ENCODE data around the gene RHO.

The RHO gene

DNA sequence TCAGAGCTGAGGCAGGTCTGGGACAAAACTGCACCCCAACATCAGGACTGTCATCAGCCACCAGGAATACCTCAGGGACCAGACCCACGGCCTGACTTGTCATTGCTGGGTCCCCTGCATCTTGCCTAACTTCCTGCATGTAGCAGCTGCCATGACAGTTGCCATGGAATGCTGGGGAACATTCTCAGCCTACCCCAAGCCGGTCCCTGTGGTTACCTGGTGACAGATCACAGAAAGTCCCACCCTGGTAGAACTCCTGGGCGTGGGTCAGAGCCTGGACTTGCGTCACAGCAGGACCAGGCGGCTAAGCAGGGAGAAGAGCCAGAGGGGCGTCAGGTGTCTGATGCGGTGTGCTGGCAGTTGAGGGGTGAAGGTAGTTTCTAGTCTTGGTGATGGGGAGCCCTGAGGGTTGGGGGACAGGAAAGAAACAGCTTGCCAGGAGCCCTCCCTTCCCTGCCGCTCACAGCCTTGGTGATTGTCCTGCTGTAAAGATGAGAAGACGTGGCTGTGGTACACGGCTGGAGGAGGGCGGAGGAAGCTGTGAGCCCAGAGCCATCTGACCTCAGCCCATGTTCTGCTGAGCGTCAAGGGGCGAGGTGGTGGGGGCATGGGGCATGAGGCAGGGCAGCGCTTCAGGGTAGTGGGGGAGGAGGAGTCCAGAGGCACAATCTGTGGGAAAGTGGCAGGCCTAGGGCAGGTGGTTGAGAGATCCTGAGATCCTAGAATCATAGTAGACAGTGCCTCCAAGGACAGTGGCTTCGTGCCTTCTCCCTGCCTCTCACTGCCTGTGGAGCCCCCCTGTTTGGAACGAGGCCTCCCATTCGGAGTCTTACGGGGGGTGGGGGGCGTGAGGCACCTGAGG is 19.9 kb downstream of the RHO start:
- DNase-seq = no peak

- no peak for DNase-seq
Measured at GRCh38 chr3:129549006-129549800, 20.8 kb downstream of the RHO start.

DNA sequence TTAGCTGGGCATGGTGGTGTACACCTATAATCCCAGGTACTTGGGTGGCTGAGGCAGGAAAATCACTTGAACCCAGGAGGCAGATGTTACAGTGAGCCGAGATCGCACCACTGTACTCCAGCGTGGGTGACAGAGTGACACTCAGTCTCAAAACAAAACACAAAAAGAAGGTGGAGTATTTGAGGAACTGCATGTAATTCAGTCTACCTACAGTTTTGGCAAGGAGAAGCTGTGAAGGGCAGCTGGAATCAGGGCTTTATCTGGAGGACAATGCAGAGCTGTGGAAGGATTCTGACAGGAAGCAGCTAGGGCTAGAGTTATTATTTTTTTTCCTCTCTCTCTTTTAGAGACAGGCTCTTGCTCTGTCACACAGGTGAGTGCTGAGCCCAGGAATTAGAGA is 21.4 kb downstream of the RHO start:
- DNase-seq = no peak

- no peak for DNase-seq
Measured at GRCh38 chr3:129552287-129553050, 24.0 kb downstream of the RHO start.

DNA sequence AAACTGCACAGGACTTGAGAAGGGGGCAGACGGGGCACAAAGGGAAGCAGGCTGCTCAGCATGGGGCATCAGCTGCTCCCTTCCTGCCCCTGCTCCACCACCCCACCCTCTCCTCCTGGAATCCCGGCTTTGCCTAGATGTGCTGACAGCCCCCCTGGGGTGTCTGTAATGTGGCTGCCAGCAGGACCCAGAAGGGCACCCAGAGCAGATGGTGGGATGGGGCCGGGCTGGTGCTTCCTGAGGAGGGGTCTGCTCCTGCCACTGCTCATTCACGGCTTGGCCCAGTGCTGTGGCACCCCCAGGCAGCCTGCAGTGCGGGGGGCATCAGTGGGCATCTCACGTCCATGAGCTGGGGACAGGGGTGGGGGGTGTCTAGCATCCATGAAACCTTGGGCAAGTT is 24.7 kb downstream of the RHO start:
- no peak for DNase-seq

DNA sequence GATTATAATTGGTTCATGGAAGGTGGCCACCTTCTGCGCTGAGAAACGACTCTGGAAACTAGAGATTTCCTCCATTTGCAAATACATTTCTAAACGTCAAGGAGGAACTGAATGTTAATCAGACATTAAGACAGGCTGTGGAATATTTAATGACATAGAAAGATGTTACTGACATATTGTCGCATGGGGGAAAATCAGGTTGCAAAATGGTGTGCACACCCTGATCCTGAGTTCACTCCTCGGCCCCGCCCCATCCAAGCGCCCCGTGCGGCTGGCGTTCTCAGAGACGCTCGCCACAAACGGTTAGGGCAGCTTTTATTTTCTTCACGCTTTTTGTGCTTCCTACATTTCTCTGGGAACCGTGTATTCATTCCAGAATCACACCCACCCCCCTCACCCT is 25.3 kb downstream of the RHO start:
- peak; percentile 19 for DNase-seq

DNA sequence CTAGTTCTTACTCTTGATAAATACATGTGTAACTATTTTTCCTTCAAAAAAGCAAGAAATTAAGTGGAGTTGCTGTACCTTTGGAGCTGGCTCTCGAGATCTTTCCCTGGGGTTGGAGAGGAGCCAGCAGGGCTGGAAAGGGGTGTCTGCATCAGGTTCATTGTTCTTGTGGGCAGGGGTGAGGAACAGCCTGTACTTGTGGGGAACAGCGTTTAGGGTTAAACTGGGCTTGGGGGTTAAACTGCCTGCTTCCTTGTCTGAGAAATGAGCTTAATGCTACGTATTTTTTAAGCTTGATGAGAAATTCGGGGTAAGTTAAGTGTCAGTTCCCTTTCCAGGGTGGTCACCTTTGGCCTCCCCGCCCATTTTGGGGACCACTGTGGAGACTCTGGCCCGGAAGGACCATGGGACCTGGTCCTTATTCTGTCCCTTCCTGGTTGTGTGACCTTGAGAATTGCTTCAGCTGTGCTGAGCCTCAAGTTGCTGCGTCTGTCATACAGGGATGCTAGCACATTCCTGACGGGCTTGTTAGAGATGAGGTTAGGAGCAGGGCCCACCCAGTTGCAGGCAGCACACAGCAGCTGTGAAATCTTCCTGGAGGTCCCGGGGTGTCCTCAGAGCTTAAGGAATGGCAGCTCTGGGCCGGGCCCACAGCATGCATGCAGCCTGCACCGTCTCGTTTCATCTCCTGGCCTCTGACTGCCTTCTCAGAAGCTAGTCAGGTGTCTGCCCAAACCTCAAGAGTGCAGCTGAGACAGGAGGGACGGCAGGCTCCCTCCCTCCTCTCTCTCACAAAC is 26.1 kb downstream of the RHO start:
- no peak for DNase-seq

GRCh38 chr3:129555153-129555550 is 26.7 kb downstream of the RHO start:
- DNase-seq = no peak

DNA sequence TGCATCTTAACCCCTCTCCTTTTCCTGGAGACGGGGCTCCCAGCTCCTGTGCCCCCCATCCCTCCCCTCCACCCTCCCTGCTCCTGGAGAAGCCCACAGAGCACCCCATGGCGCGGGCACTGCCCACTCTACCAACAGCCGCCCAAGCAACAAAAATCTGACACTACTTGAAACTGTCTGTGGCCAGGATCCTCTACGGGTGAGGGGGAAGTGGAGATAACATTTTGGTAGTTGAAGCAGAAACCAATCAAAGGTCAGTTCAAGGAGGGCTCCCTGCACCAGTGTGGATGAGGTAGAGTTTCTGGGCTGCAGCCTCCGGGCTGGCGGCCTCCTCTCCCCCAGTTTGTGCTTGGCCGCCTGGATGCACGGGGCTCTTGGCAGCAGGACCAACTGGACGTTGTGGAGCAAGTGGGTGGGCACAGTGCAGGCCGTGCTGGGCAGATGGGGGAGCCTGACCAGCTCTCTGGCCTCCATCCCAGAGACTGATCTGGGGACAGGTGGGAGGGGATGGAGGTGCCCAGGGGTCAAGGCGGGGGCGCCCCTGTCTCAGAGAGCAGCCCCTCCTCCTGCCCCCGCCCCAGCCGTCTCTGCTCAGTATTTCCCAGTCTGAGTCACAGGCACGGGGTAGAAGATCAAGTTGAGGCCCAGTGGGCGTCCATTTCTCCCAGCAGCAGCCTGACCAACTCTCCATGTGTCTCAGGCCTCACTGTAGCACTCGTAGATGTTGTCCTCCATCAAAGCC is 27.3 kb downstream of the RHO start:
- DNase-seq = no peak

DNA sequence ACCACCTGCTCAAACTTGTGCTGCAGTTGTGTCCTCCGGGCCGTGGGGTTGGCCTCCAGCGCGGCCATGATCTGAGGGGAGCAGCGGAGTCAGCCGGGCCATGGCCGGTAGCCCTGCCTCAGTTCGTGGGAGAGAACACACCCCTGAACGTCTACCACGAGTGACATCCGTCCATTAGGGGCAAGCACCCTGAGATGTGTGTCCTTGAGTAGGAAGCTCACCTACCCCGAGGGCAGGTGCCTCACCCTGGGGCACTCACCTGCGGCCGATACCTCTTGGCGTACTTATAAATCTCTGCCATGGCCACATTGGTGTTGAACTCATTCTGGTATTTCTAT is 27.9 kb downstream of the RHO start:
- DNase-seq = no peak

- DNase-seq = no peak
Measured at GRCh38 chr3:129556890-129557547, 28.6 kb downstream of the RHO start.

DNA sequence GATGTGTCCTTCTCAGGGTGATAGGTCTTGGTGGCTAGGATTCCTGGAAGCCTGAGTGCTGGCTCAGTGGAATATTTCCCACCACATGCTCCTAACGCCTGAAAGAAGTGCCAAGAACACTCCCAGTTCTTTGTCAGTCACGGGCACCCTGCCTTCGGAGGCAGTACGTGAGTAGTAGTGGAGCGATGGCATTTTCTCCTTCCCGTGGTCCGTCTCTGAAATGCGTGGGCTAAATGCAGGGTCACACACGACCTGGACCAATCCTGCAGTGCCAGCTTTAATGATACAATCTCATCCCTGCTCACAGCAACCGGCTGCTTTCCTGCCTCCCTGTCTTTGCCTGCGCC is 29.1 kb downstream of the RHO start:
- DNase-seq = no peak

DNA sequence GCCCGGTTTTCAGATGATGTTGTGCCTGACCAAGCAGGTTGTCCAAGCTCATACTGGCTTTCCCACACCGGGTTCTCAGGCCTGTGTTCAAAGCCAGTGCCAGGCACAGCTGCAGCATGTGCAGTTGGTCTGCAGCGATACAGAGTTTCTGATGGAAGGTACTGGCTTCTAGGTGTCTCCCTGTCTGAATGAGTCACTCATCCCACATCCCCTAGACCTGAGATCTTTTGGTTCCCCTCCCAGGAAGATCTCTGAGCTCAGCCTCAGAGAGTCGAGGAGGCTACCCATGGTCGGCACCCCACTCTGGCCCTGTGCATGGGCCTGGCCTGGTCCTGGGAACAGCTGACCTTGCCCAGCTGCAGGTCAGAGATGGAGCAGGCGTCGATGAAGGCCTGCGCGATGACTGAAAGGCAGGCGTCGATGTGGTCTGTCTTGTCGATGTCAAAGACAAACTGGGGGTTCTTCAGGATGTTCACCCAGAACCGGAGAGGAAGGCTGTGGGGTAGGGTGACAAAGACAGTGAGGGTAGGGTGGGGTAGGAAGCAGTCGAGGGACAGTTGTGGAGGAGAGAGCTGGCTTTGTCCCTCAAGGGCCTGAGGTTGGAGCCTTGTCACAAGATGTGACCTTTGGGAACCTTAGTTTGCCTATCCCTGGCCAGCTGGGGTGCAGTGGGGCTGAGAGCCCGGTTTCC is 29.8 kb downstream of the RHO start:
- no peak for DNase-seq

DNA sequence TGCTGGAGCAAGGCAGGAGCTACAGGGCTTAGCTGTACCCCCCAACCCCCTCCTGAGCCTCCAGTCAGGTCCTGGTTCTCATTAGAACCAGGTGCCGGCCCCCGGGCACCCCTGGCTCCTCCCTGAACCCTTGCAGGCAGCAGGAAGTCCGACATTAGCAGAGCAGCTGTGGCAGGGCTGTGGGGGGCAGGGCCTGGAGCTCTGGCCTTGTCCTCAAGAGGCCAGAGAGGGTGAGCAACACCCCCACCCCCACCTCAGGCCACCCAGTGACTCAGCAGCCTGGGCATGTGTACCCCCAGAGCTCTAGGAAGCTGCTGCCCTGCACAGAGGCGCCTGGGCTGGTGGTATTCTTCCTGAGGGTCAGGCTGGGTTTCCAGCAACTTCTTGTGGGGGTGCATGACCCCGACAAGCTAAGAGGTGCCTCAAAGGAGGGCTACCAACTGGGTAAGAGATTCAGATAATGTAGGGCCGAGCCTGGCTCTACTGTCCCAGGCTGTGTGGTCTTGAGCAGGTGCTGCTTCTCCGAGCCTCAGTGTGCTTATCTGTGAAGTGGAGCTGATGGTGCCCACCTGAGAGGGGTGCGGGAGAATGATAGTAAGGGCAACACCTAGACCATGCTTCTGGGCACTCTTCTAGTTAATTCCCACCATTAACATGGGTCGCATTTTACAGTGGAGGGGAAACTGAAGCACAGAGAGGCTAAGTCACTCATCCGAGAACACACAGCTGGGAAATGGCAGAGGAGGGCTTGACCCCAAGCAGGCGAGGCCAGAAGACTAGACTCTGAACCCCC is 30.5 kb downstream of the RHO start:
- no peak for DNase-seq

DNA sequence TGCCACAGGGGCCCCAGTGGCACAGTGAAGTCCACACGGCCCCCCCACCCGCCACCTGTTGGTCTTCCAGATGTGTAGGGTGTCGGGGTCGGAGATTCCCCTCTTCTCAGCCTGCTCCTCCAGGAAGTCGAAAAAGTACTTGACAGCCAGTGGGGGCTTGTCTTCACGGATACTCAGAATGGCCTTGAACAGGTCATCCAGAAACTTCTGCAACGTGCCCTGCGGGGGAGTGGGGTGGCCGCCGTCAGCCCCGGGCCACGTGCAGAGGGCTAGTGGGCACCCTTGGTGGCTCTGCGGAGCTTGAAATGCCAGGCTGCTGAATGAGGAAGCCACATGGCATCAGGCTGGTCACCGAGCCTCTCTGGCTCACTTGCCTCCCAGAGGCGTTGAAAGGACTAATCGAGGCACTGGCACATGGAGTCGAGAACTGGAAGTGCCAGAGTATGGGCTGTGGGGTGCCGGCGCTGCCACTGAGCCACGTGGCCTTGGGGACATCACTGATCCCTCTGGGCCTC is 31.2 kb downstream of the RHO start:
- no peak for DNase-seq

DNA sequence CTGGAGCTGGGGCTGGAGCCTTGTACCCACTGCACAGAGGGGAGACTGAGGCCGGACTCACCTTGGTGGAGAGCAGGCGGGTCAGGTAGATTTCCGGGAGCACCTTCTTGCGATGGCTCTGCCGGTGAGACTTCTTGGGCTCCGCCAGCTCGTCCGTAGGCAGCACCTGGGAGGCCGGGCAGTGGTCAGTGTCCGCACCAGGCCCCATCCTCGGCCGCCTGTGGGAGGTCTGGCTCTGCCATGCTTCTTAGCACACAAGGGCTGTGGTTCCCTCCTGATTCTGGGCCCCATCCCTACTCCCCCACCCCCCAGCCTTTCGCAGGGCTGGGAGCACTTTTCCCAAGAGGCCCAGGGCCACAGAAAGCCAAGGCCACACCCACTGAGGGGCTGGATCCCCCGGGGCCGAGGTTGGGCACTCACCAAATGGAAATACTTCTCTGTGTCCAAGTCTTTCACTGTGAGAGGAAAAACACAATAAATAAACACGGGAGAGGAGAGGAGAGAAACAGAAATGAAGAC is 31.9 kb downstream of the RHO start:
- no peak for DNase-seq

DNA sequence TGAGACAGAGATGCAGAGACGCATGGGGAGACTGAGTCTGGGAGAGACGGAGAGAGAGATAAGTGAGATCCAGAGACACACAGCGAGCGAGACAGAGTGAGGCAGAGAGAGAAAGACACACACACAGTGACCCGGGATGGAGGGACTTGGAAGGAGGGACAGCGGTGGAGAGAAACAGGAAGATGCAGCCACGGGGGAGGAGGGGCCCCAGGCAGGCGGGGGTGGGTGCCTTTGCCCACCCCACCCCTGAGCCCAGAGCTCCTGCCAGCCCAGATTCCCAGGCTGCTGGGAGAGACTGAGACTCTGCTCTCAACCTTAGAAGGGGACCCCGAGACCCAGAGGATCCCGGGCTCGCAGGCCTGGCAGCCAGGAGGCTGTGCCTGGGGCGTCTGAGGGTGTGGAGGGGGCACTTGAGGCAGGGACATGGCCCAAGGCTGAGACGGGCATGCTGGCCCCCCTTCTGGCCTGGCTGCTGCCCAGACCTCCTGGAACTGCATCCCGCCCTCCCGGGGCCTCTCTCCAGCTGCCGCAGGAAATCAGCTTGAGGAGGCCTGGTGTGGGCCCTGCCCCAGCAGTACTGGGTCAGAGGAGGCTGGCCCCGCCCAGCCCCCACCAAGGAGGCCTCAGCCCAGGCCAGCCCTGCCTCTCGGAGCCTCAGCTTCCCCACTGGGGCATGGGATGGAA is 32.6 kb downstream of the RHO start:
- DNase-seq = no peak

GRCh38 chr3:129561619-129562248 is 33.3 kb downstream of the RHO start:
- no peak for DNase-seq

- no peak for DNase-seq
Measured at GRCh38 chr3:129562803-129563202, 34.4 kb downstream of the RHO start.

Data from NCI-H2227 treated with DMSO at 0.1 percent for 48 hours (cell line).